Bronchial epithelial cell (primary cell): Measurements from ENCODE around the gene TMEM203. TPM values are rescaled to one million over a fixed set of nuclear protein-coding genes. Genes with fewer than 3 reads are reported as not detected.

ENCODE experiments used
- DNase-seq: peaks from one replicate; pipeline ENCODE4 v3.0.0-alpha.2; 2010; ENCODE audit warnings: low read depth
- FAIRE-seq: peaks from 2 replicates; lab custom pipeline; 2011; peaks lifted over from hg19 to GRCh38; lab: Jason Lieb, UNC
- H3K27me3 ChIP-seq: 2 replicates; pipeline ENCODE4 v1.5.1; 2011; ENCODE audit warnings: low read length; ENCODE audit not compliant: control insufficient read depth, insufficient read depth
- H3K36me3 ChIP-seq: 2 replicates; pipeline ENCODE4 v1.5.1; 2011; ENCODE audit warnings: low read length; ENCODE audit not compliant: control insufficient read depth, insufficient read depth
- H3K4me3 ChIP-seq: 2 replicates; pipeline ENCODE4 v1.5.1; 2011; ENCODE audit warnings: mild to moderate bottlenecking, low read depth, low read length, control low read depth
- CTCF ChIP-seq: IDR thresholded peaks from 2 replicates; pipeline ENCODE4 v1.5.1; 2011; ENCODE audit warnings: mild to moderate bottlenecking, moderate library complexity, low read length, control low read depth, inconsistent platforms; ENCODE audit not compliant: insufficient read depth, severe bottlenecking
- total RNA-seq: library from RNA; depleted of rRNA; stranded (reverse); fragments of >200 nt; gene quantifications from 2 replicates; pipeline ENCODE4 v1.2.1, GENCODE V29; 2014

Gene TMEM203
- total RNA-seq, 1 donor from 2014 or later: 39.2 TPM

- TF ChIP-seq CTCF: no peak
- no peak for FAIRE-seq
Observed at GRCh38 chr9:137251490-137252268, 46.2 kb upstream of the TMEM203 start.

GRCh38 chr9:137251194-137251461 lies 45.7 kb upstream of the TMEM203 start, which contains the start of gene STPG3:
TSS of gene STPG3 (plus strand) at chr9:137251286. CDS start at chr9:137251287, 1 bp downstream.
- no peak within 1 kb of the TSS for H3K4me3 ChIP-seq
- FAIRE-seq (no peak), DNase-seq (no peak)
- no peaks in the 10 kb centered on the region for H3K27me3 ChIP-seq
- no peaks in the 10 kb centered on the region for H3K36me3 ChIP-seq
- TF ChIP-seq CTCF: no peak

More at GRCh38 chr9:137251490-137252268, 46.2 kb upstream of the TMEM203 start:
- H3K4me3 ChIP-seq: no peak overlapping the region
- no peak for DNase-seq
- H3K36me3 ChIP-seq: peaks cover 2% of the 10 kb centered on the region
- H3K27me3 ChIP-seq: no peaks in the 10 kb centered on the region

DNA sequence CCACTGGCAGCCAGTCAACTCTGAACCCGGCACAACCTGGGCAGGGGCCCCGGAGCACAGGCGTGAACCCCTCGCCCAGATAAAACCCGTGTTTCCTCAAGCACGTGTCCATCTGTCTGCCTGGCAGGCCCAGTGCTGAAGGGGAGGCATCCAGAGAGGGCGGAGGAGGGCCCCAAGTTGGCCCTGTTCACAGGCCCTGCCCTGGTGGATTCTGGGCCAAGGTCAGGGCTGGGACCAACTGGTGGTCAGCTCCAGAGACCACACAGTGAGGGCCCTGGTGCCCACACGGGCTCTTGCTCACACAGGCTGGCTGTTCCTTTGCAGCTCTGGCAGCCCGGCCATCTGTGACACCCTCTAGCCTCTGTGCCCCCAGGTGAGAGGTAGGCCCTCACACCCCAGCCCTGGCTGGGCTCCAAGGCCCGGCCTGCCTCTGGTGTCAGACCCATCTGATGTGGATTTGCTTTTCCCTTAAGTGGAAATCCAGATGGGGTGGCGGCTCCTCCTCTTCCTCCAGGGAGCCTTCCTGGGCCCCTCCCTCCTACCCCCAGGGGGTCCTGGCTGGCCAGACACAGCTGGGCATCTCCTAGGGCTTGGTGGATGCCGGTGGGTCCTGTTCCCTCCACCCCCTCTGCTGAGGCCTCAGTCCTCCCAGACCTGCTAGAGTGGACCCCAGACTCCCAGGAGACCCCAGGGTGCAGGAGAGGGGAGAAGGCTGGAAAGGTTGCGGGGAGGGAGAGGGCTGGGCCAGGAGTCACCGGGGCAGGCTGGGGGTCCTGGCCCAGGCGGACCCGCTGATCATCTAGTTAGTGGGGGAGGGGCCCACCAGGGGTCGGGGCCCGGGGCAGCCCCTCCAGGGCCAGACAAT lies 45.1 kb upstream of the TMEM203 start:
- TF ChIP-seq CTCF: no peak
- no peak for DNase-seq
- no peaks in the 10 kb centered on the region for H3K36me3 ChIP-seq
- H3K27me3 ChIP-seq: no peaks in the 10 kb centered on the region
- no peak for FAIRE-seq
- H3K4me3 ChIP-seq: no peak overlapping the region

- DNase-seq (no peak), FAIRE-seq (no peak)
- H3K36me3 ChIP-seq: peaks cover 7% of the 10 kb centered on the region
- no peak overlapping the region for H3K4me3 ChIP-seq
- no peak for TF ChIP-seq CTCF
- H3K27me3 ChIP-seq: no peaks in the 10 kb centered on the region
Observed at GRCh38 chr9:137247916-137248175, 42.4 kb upstream of the TMEM203 start.

DNA sequence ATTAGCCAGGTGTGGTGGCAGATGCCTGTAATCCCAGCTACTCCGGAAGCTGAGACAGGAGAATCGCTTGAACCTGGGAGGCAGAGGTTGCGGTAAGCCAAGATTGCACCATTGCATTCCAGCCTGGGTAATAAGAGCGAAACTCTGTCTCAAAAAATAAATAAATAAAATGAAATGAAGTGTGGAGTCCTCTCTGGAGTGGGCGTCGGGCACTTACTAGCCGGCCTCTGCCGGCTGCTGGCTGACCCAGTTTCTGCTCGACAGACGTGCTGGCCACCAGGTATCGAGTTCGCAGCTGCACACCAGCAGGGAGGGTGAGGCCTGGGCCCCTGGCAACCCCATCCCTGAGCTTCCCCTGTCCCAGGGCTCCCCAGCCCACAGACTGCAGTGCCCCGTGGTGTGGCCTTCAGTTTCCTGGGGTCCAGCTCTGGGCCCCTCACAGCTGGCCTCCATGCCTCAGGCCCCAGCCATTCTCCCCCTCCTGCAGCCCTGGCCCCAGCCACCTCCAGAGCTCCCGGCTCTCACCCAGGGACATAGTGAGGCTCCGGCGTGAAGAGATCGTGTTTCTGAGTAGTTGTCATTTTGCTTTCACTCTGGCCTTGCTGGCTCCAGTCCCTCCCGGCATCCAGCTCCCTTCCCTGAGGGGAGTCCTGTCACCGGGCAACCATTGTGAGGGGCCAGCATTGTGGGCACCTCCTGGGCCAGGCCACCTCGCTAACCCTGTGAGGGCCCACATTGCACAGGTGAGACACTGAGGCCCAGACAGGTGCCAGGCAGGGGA lies 41.9 kb upstream of the TMEM203 start:
- peaks cover 11% of the 10 kb centered on the region for H3K36me3 ChIP-seq
- no peak for DNase-seq
- no peaks in the 10 kb centered on the region for H3K27me3 ChIP-seq
- no peak overlapping the region for H3K4me3 ChIP-seq
- TF ChIP-seq CTCF: no peak
- FAIRE-seq: no peak
